GM18907 (cell line): ENCODE measurements around the gene KRT73.

Experiments
- ATAC-seq: cut with Tn5 transposase; IDR thresholded peaks from one replicate; pipeline ENCODE4 v1.9.1; 2021; ENCODE audit warnings: mild to moderate bottlenecking, moderate library complexity; ENCODE audit not compliant: unreplicated experiment

The KRT73 gene

DNA sequence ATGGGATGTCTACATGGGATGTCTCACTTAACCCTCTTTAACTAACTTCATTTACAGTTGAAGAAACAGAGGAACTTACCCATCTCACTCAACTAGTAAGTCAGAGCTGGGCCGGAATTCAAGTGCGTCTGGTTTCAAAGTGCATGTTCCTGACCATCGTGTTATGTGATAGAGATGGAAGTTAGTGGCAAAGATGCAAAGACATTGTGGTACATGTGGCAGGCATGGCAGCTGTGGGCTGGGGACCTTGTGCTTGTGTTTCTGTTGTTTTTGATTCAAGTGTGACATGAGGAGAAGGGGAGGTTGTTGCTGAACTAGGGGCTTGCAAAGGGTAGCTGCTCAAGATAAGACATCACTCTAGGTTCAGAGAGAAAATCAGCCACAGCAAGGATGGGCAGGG is 42.4 kb downstream of the KRT73 start:
- no peak for ATAC-seq

DNA sequence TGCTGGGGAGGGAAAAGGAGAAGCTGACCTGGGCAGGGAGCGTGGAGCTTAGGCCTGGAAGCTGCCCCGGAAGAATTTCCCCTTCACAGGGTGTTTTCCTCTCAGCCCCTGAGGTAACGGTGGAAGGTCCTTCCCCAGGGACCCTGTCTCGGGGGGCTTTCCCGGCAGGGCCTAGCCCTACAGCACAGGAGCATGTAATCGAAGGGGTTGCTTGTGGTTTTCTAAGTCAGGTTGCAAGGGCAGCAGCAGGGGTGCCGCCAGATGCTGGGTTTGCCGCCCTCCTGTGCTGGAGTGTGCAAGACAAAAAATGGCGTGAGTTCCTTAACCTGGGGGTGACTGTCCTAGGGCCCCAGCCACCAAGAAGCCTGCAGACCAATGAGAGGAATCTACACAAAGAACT is 43.1 kb downstream of the KRT73 start:
- ATAC-seq: no peak

DNA sequence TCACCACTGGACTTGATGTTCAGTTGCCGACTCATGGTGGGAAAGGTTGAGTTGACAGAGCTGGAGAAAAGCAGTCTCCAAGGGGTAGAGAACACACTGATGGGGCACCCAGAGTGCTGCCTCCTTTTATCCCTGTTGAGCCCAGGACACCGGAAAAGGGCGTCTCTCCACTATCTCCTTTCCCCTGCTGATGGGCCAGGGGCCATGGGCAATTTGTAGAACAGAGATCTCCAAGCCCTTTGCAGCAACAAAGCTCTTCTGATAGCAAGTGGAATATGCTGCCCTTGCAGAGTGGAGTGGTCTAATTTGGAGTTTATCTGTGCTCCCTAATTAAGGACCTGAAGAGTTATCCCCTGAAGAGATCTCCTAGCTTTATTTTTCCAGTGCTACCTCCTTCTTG is 44.6 kb downstream of the KRT73 start, which contains the start of gene KRT74:
Gene KRT74, minus strand, starts transcription at position 101 of the 400 bp plus-strand sequence. Its CDS starts 66 bp downstream, at position 35.
- no peak for ATAC-seq

DNA sequence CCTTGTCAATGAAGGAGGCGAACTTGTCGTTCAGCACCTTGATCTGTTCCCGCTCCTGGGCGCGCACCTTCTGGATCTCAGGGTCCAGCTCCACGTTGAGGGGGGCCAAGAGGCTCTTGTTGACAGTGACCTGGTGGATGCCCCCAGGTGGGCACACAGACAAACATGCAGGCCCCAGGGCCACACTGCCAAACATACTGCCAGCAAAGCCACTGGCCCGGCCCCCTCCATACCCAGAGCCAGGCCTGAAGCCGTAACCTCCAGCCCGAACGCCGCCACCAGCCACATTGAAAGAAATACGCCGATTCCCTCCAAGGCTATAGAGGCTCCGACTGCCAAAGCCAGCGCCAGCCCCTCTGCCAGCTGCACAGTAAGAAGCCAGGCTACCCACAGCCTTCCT is 45.1 kb downstream of the KRT73 start:
- no peak for ATAC-seq

DNA sequence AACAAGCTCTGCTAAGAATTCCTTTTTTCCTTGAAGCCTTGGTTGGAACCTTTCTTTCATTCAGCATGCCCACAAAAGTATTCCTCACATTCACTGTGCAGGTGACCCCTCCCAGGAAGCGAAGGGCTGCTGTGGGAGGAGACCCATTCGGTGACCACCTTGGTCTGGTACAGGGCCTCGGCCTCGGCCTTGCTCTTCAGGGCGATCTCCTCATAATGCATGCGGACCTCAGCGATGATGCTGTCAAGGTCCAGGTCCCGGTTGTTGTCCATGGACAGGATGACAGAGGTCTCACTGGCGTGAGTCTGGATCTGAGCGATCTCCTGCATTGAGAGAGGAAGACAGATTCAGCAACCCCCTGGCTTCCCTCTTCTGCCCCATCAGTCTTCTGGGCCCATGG is 47.8 kb downstream of the KRT73 start:
- no peak for ATAC-seq

DNA sequence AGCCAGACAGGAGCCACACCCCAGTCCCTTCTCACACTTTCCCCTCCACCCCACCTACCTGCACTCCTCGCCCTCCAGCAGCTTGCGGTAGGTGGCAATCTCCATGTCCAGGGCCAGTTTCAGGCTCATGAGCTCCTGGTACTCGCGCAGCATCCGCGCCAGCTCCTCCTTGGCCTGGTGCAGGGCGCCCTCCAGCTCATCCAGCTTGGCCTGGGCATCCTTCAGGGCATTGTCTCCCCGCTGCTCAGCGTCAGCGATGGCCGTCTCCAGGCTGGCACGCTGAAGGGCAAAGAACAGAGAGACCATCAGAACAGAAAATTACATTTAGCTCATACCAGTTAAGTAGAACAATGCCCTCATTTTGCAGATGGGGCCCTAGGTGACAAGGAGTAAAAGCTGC is 50.2 kb downstream of the KRT73 start:
- ATAC-seq: no peak

DNA sequence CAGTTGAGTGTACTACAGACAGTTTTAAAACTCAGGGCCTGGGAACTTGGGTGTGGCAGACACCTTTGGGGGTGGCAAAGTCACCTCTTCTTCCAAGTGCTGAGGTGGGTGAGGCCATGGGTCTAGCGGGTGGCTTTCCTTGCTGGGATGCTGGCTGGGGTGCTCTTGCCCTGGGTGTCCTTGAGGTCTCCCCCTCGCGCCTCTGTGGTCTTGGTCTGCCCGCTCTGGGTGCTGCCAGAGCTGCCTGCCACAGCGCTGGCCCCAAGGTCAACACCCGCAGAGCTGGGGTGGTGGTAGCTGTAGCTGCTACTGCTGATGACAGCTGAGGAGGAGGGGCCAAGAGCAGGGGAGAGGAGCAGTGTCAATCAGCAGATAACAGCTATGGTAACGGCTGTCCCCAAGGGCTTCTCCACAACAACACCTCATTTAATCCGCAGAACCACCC is 51.5 kb downstream of the KRT73 start:
- ATAC-seq: no peak

DNA sequence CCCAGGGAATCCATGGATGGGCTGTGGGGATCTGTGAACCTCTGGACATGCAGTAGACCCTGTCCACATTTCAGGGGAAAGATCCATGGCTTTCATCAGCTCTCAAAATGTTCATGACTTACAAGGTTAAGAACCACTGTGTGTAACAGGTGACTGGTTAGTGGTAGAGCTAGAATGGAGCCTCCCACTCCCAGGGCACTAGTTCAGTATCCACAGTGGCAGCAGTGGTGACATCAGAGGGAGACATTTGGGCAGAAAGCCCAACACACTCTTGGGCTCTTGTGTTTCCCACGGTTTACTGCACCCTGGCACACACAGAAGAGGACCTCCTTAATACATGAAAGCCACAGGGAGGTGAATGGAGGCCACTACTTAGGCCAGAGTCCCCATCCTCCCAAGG is 53.8 kb downstream of the KRT73 start:
- ATAC-seq: no peak

DNA sequence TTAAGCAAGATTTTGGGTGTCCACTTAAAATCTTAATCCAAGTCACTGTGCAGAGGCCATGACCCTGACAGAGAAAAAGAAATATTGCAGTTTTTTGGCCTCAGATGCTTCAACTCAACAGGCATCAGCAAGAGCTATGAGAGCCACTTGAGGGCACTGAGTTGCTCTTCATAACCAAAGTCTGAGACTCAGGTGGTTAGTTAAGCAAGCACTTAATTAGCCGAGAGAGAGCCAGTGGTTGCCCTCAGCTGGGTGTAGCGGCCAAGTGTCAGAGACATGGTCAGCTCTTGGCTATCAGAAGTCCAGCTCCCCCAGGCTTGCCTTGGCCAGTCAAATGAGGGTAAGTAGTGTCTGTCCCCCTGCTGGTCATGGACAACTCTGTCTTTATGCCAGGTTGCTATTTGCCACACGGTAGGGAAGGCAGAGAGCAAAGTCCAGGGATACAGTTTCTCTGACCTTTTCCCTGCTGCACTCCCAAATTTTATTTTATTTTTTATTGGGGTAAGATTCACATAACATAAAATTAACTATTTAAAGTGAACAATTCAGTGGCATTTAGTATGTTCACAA is 56.4 kb downstream of the KRT73 start:
- no peak for ATAC-seq

DNA sequence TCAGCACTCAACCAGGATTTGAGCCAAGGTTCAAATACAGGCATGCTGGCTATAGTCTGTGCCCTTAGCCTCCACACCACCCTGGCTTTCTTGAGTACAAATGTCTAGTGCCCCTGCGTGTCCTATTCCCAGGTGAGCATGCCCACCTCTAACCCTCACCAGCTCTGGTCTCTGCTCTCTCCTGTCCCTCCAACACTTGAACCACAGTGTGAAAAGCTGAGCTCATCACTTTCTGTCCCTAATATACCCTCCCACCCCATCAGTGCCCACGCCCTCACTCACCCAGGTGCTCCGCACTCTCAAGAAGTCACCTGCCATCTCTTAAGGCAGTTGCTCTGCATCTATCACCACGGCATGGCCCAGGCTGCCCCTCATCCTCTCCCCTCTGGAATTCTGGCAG is 58.4 kb downstream of the KRT73 start:
- ATAC-seq: no peak

DNA sequence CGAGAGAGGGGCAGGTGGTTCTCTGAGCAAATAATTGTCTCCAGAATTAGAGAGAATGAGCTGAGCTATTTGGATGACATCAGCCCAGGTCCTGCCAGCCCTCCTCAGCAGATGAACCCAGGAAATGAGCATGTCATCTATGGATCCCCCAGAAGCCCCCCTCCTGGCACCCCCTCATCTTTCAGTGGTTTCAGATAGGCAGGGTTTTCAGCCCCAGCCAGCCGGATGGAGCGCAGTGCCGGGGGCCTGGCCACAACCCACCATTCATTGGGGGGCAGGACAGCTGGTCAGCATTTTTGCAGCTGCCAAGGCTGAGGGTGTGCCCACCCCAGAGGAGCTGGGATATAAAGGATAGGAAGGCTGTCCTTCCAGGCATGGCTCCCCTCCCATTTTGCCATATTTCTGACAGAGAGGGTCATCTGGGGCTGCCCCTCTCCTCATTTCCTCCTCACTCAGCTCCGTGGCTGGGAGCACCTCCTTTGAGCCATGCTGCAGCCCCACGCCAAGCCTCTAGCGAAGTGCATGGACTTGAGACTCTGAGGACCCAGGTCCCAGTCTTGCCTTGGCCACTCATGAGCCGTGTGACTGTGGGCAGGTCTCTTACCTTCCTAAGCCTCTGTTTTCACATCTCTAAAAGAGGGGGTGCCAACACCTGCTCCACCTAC is 59.4 kb downstream of the KRT73 start:
- ATAC-seq: no peak
